IPS-15b (cell line): ENCODE measurements around the gene RAPGEF1.
A peak's percentile ranks its signal among the peaks of the same experiment; 100 is the strongest.
"Not testable (repeated sequence)": the region's sequence is repeated elsewhere in the genome, so short reads cannot be mapped to it uniquely, and the experiment has no call there.

Source experiments
- H3K27me3 ChIP-seq: one replicate; pipeline ENCODE4 v1.6.1; 2013; ENCODE audit warnings: low read length; ENCODE audit not compliant: control insufficient read depth, insufficient read depth
- H3K36me3 ChIP-seq: one replicate; pipeline ENCODE4 v1.6.1; 2013; ENCODE audit warnings: low read length; ENCODE audit not compliant: control insufficient read depth, insufficient read depth
- H3K4me1 ChIP-seq: one replicate; pipeline ENCODE4 v1.6.1; 2013; ENCODE audit warnings: mild to moderate bottlenecking, low read length; ENCODE audit not compliant: control insufficient read depth, insufficient read depth
- H3K4me3 ChIP-seq: one replicate; pipeline ENCODE4 v1.5.1; 2013; ENCODE audit warnings: low read depth, low read length
- H3K9ac ChIP-seq: one replicate; pipeline ENCODE4 v1.6.1; 2013; ENCODE audit warnings: low read depth, mild to moderate bottlenecking, low read length
- H3K9me3 ChIP-seq: one replicate; pipeline ENCODE4 v1.6.1; 2013; ENCODE audit warnings: mild to moderate bottlenecking, low read length; ENCODE audit not compliant: control insufficient read depth, insufficient read depth

Gene RAPGEF1

DNA sequence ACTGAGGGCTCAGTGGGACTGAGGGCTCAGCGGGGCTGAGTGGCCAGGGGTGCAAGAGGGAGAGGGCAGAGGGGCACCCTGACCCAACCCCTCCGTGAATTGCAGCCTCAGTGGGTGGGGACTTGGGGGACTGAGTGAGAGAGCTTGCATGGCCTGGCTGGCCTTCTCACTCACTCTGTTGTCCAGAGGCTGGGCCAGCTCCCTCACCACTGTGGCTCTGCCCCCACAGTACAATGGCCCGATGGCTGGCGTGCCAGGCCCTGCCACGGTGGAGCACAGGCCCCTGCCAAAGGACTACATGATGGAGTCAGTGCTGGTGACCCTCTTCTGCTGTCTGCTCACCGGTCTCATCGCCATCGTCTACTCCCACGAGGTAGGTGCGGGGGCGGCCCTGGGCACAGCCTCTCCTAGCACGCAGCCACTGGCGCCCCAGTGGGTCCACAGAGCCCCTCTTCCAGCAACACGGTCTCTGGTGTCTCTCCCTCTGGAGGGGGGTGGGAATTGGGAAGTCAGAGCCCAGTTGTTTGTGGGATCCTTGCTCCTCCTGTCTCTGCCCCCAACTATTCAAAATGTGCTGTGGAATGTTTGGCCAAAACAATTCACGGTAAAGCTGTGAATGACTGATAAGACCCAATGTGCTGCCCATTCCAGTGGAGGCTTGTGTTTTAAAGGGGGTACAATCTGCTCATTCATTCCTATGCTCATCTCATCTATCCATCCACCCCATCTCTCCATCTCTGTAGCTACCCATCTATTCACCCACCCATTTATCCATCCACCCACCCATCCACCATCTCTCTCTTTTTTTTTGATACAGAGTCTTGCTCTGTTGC lies 183.8 kb downstream of the RAPGEF1 start:
- H3K9me3 ChIP-seq = no peaks in the 10 kb centered on the region
- no peaks in the 10 kb centered on the region for H3K4me1 ChIP-seq
- no peak overlapping the region for H3K4me3 ChIP-seq
- no peaks in the 10 kb centered on the region for H3K36me3 ChIP-seq
- peaks cover 5% of the 10 kb centered on the region for H3K27me3 ChIP-seq
- no peak overlapping the region for H3K9ac ChIP-seq

DNA sequence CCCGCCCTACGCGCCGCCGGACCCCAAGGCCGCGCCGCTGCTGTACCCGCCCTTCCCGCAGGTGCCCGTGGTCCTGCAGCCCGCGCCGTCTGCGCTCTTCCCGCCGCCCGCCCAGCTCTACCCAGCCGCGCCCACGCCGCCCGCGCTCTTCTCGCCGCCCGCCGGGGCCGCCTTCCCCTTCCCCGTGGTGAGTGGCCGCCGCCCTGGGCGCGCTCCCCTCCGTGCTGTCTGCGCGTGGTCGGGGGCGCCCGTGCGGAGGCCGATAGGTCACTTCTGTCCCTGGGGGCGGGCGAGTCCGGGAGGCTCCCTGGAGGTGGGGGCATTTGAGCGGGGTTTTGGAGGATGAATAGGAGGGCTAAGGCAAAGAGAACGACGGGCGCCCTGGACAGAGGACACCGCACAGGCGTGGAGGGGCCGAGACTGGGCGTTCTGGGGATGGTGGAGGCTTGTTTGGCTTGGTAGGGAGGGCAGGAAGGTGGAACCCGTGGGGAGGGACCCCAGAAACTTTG lies 185.0 kb downstream of the RAPGEF1 start:
- H3K9ac ChIP-seq = no peak overlapping the region
- no peaks in the 10 kb centered on the region for H3K9me3 ChIP-seq
- peaks cover 5% of the 10 kb centered on the region for H3K27me3 ChIP-seq
- no peak overlapping the region for H3K4me3 ChIP-seq
- H3K4me1 ChIP-seq = no peaks in the 10 kb centered on the region
- no peaks in the 10 kb centered on the region for H3K36me3 ChIP-seq

DNA sequence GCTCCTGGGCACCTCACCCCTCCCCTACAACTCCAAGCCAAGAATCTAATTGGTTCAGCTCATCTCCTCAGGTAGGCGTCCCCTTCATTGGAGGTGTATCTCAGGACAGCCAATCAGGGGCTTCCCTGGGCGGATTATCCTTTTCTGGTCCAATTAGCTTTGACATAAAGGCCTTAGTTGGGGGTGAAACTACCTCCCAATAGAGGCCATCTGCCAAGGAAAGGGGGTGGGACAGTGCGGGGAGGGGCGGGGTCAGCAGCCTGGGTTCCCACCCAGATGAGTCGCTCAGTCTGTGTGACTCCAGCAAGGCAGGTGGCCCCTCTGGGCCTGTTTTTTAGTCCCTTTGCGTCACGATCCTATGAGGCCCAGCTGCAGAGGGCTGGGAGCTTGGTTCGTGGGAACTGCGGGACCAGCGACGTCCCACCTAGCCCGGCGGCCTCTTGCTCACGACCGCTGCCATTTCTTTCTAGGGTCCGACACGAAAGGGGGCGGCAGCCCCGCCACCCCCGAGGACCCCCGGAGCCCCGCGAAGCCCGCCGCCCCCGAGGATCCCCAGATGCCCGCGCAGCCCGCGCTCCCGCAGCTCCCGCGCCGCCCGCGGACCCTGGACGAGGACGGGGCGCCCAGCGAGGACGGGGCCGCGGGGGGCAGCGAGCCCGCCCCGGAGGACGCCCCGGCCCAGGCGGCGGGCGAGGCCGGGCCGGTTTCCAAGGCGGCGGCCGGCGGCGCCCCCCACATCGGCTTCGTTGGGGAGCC lies 185.6 kb downstream of the RAPGEF1 start:
- no peaks in the 10 kb centered on the region for H3K9me3 ChIP-seq
- no peak overlapping the region for H3K4me3 ChIP-seq
- peaks cover 5% of the 10 kb centered on the region for H3K27me3 ChIP-seq
- H3K36me3 ChIP-seq = no peaks in the 10 kb centered on the region
- H3K4me1 ChIP-seq = no peaks in the 10 kb centered on the region
- H3K9ac ChIP-seq = no peak overlapping the region

DNA sequence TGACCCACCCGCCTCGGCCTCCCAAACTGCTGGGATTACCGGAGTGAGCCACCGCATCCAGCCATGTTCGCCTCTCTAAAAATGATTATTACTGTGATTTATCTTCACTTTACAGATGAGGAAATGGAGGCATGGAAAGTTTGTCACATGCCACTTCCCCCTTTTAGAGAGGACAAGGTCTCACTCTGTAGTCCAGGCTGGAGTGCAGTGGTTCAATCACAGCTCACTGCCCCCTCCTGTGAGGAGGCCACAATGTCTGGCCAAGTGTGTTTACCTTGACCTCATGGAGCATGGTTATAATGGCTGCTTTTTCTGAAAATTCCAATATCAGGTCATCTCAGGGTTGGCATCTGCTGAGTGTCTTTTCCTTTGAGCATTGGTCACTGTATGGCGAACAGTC lies 187.8 kb downstream of the RAPGEF1 start:
- no peaks in the 10 kb centered on the region for H3K36me3 ChIP-seq
- no peak overlapping the region for H3K4me3 ChIP-seq
- peaks cover 11% of the 10 kb centered on the region for H3K27me3 ChIP-seq
- H3K4me1 ChIP-seq = no peaks in the 10 kb centered on the region
- H3K9me3 ChIP-seq = no peaks in the 10 kb centered on the region
- no peak overlapping the region for H3K9ac ChIP-seq

DNA sequence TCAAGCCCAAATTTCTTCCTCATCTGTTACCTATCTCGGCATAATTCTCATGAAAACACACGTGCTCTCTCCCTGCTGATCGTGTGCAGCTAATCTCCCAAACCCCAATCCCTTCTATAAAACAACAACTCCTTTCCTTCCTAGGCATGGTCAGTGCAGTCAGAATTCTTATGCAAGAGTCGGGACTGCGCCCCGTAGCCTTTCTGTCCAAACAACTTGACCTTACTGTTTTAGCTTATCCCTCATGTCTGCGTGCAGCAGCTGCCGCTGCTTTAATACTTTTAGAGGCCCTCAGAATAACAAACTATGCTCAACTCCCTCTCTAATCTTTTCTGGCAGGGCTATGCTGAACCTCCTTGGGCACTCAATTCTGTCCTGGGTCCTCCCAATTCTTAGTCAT lies 189.4 kb downstream of the RAPGEF1 start:
- not testable (repeated sequence) for H3K4me3 ChIP-seq, H3K36me3 ChIP-seq, H3K9me3 ChIP-seq, H3K4me1 ChIP-seq, H3K9ac ChIP-seq
- peaks cover 14% of the 10 kb centered on the region for H3K27me3 ChIP-seq

DNA sequence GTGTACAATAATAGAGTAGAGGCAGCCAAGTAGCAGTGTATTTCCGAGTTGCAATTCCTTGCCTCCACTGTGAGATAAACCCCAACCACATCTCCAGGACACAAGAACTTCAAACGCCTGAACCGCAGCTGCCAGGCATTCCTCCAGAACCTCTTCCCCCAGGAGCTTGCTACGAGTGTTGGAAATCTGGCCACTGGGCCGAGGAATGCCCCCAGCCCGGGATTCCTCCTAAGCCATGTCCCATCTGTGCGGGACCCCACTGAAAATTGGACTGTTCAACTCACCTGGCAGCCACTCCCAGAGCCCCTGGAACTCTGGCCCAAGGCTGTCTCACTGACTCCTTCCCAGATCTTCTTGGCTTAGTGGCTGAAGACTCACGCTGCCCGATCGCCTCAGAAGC lies 190.7 kb downstream of the RAPGEF1 start:
- peaks cover 20% of the 10 kb centered on the region for H3K27me3 ChIP-seq
- H3K4me1 ChIP-seq, H3K9me3 ChIP-seq, H3K36me3 ChIP-seq, H3K9ac ChIP-seq, H3K4me3 ChIP-seq: not testable (repeated sequence)

DNA sequence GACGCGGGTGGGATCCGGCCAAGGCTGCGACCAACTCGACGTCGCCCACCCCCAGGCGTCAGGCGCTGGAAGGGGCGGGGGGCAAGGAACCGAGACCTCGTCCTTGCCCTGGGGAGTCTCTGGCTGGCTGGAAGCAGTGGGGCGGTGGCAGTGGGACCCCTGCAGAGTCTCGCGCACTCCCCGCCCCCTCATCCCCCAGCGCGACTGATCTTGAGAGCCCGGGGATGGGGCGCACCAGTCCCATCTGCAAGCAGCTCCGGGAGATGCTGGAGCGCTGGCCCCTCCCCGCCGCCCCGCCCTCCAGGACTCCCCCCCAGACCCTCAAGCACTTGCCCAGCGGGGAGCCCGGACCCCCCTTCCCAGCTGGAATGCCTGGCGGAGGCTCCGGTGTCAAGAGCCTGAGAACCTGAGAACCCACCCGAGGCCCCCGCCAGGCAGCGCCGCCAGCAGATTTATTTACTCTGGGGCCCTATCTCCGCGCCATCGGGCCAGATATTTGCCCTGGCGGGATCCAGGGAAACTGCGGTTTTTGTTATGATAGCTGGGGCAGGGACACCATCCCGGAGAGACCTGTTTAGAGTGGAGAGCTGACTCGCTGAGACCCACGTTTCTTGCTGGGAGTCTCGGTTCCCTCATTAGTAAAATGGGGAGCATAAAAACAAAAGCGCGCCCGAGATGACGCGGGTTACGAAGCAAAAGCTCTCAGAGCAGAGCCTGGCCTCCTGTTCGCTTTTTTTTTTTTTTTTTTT lies 193.4 kb downstream of the RAPGEF1 start:
- peak overlapping the region; percentile 62 for H3K4me3 ChIP-seq
- H3K4me1 ChIP-seq = no peaks in the 10 kb centered on the region
- H3K9me3 ChIP-seq = peaks cover 12% of the 10 kb centered on the region
- H3K27me3 ChIP-seq = peaks cover 21% of the 10 kb centered on the region
- no peak overlapping the region for H3K9ac ChIP-seq
- H3K36me3 ChIP-seq = no peaks in the 10 kb centered on the region

DNA sequence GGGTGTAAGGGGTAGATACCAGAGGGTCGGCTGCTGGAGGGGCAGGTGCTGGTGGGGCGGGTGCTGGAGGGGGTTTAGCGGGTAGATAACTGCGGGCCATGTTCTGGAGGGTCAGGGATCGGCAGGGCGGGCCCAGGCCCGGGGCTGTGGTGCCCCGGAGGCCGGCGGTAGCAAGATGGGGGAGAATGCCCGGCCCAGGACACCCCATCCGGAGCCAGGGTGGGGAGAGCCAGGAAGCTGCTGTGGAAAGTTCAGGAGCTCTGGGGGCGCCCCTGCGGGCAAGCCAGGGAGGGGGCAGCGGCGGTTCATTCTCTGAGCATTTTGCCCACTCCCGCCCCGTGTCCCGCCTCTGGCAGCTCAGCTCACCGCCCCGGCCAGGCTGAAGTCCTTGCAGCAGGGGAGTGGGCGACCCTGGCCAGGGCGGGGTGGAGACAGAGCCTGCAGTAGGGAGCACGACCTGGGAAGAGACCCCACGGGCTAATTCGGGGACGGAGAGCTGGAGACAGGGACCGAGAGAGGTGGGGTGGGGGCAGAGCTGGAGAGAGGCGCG lies 194.0 kb downstream of the RAPGEF1 start:
- Histone ChIP-seq H3K27me3 (peaks cover 21% of the 10 kb centered on the region), H3K4me1 (no peaks in the 10 kb centered on the region), H3K36me3 (no peaks in the 10 kb centered on the region), H3K4me3 (peak overlapping the region; percentile 62), H3K9me3 (peaks cover 12% of the 10 kb centered on the region), H3K9ac (peak overlapping the region; percentile 12)

DNA sequence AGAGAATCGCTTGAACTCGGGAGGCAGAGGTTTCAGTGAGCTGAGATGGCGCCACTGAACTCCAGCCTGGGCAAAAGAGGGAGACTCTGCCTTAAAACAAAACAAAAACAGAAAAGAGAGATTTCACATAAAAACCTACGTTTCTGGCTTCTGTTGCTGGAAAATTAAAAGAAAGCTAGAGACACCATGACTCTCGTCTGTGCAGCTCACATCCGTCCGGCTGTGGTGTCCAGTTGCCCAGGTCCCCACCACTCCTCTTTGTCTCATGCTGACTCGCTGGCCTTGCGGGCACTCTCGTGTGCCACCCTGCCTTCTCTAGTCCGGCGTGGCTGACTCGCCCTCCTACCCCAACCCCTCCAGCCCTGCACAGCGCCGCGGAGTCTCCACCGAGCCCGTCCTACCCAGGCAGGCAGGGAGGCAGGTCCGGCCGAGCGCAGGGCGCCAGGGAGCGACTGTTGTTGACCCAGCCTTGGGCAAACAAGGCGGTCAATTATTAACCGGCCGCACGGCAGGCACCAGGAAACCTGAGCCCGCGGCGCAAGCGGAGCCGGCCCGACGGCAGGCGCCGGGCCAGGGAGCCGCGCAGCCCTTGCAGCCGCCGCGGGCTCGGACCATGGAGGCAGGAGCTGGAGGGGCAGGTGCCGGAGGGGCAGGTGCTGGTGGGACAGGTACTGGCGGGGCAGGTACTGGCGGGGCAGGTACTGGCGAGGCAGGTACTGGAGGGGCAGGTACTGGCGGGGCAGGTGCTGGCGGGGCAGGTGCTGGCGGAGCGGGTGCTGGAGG lies 194.7 kb downstream of the RAPGEF1 start, which contains the start of gene PRRT1B:
TSS of gene PRRT1B (plus strand) at position 521 of the 783 bp plus-strand sequence. CDS start at position 614, 93 bp downstream.
- H3K36me3 ChIP-seq = no peaks in the 10 kb centered on the region
- peak within 1 kb of the TSS; percentile 12 for H3K9ac ChIP-seq
- H3K4me3 ChIP-seq = peak within 1 kb of the TSS; percentile 62
- no peaks in the 10 kb centered on the region for H3K4me1 ChIP-seq
- H3K27me3 ChIP-seq = peaks cover 21% of the 10 kb centered on the region
- H3K9me3 ChIP-seq = peaks cover 12% of the 10 kb centered on the region

DNA sequence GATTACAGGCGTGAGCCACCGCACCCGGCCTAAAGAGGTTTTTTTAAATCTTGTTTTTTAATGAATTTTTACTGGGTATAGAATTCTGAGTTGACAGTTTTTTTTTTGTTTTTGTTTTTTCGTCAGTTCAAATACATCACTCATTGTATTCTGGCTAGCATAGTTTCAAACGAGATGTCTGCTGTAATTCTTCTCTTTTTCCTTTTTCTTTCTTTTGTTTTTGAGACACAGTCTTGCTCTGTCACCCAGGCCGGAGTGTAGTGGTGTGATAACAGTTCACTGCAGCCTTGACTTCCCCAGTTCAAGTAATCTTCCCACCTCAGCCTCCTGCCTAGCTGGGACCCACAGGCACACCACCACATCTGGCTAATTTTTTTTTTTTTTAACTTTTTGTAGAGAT lies 196.7 kb downstream of the RAPGEF1 start:
- H3K9ac ChIP-seq = no peak overlapping the region
- H3K4me3 ChIP-seq = no peak overlapping the region
- H3K4me1 ChIP-seq = no peaks in the 10 kb centered on the region
- no peaks in the 10 kb centered on the region for H3K36me3 ChIP-seq
- H3K9me3 ChIP-seq = peaks cover 12% of the 10 kb centered on the region
- H3K27me3 ChIP-seq = peaks cover 21% of the 10 kb centered on the region
